Activated CD8-positive, alpha-beta memory T cell treated with anti-CD3 and anti-CD28 coated beads for 36 hours (primary cell): Measurements from ENCODE around the gene THAP10. TPM values are rescaled to one million over a fixed set of nuclear protein-coding genes. Genes with fewer than 3 reads are reported as not detected.
"Not testable (repeated sequence)": the region's sequence is repeated elsewhere in the genome, so short reads cannot be mapped to it uniquely, and the experiment has no call there.

Source experiments
- CTCF ChIA-PET: fragments of 350-600 bp; sonication (Branson Sonifier 250); formaldehyde crosslinking; loops from one replicate; lab custom pipeline; 2021; ENCODE audit warnings: antibody characterized with exemption; lab: Charles Lee
- POLR2A ChIA-PET: fragments of 350-600 bp; sonication (Branson Sonifier 250); formaldehyde crosslinking; loops from one replicate; lab custom pipeline; 2021; ENCODE audit warnings: antibody characterized with exemption; lab: Charles Lee
- total RNA-seq, 2 experiments: library from RNA; stranded (reverse); gene quantifications; one replicate each; pipeline ENCODE4 v1.2.3, GENCODE V29; 2021

The THAP10 gene
- total RNA-seq, 2 experiments from 2014 or later = 0.27 to 0.36 TPM

DNA sequence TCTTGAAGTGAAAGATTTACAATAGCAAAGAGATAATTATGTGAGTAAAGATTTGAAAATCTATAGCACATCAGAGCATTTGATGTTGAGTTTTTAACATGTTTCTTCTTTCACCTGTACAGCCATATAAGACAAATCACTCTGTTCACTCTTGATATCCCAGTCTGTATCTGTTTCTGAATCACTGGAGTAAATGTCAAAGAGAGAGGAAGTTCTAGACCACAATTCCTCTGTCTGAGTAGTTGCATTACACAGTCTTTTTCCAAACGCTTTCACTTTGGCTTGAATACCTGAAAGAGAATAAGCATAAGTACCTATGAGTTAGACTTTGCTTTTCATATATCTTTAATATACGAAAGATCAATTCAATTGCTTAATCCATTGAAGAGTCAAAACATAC, 9.9 kb downstream of the THAP10 start:
- POLR2A ChIA-PET = no interaction called here
- CTCF ChIA-PET = no interaction called here

DNA sequence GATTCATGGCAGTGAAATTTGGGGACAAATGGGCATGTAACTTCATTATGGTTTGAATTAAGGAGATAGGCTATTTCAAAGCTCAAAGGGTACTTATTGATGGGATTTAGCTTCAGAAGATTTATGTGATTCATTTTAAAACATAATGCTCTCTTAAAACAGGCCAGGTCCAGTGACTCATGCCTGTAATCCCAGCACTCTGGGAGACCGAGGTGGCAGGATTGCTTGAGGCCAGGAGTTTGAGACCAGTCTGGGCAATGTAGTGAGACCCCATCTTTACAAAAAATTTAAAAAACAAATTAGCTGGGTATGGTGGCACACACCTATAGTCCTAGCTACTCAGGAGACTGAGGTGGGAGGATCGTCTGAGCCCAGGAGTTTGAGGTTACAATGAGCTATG, 11.5 kb downstream of the THAP10 start:
- ChIA-PET CTCF (no interaction called here), POLR2A (no interaction called here)

DNA sequence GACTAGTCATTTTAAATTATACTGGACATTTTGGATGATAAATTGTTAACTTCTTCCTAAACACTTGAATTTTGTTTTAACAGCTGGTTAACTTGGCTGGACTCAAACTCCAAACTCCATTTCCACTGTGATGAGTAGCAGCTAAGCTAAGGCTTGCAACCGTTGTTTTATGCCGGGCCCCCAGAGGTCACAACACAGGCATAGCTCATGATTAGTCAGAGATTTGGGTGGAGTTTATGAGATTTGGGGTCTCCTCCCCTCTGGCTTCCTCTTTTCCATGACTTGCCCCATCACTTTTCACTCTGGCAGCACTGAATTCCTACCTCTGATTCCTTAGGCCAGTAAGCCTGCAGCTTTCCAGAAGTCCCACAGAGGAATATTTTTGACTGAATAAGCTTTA, 12.8 kb downstream of the THAP10 start:
- CTCF ChIA-PET = no interaction called here

DNA sequence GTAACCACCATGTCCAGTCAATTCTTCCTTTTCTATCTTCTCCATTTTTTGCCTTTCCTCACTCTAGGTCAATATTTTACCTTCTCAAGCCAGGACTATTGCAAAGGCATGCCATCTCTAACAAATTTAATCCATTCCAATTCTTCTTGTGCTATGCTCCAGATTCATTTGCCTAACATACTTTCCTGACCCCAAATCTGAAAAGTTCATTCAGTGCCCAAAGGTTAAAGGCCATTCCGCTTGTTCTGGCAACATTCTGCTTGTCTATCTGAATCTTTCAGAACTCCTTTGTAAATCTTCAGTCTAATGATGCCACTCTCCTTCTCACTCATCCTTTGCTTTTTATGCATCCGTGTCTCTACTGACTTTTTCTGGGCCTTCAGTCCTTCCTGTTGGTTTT, 15.6 kb downstream of the THAP10 start:
- ChIA-PET POLR2A (no interaction called here), CTCF (no interaction called here)

More for the DNA sequence above, 12.8 kb downstream of the THAP10 start:
- POLR2A ChIA-PET = no interaction called here

DNA sequence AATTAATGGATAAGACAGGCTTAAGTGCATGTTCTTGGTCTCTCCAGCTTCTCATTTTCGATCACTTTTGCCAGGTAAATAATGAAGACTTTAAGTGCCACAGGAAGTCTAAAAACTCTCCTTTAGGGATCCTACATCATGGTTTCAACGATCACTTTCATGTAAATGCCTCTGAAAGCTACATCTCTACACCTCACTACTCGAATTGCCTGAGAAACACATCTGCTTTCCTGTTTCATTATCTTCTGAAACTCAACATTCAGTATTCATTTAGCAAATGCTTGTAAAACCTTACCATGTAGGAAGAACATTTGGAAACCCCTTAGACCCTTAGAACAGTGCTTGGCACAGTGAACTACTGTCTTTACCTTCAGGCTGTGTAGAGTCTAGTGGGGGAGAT, 16.2 kb downstream of the THAP10 start:
- ChIA-PET POLR2A (no interaction called here), CTCF (no interaction called here)

DNA sequence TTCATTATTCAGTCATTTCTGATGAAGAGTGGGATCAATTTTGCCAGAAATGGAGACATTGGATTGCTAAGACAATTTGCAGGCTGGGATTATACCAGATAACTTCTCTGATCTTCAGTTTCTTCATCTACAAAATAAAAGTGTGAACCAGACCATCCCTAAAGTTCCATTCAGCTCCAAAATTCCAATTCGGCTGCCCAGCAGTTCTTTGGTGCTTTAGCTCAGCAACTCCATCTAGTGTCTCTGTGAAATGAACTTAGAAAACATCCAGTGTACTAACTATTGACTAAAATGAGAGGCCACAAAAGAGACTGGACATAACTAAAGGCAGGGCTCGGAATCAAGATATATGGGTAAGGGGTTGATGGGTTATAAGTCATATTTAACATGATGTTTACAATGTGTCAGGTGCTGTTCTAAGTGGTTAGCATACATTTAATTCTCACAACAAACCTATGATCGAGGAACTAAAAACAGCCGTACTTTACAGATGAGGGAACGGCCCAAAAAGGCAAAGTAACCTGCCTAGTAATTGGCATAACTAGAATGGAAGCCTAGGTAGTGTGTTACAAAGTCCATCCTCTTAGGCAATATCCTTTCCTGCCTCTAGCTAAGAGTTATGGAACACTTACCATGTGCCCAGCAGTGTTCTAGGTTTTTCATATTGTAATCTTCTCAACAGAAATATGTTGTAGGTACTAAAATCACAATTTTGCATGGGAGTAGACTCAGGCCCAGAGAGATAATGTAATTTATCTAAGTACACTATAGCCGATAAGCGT, 17.0 kb downstream of the THAP10 start:
- CTCF ChIA-PET = no interaction called here
- POLR2A ChIA-PET = no interaction called here

DNA sequence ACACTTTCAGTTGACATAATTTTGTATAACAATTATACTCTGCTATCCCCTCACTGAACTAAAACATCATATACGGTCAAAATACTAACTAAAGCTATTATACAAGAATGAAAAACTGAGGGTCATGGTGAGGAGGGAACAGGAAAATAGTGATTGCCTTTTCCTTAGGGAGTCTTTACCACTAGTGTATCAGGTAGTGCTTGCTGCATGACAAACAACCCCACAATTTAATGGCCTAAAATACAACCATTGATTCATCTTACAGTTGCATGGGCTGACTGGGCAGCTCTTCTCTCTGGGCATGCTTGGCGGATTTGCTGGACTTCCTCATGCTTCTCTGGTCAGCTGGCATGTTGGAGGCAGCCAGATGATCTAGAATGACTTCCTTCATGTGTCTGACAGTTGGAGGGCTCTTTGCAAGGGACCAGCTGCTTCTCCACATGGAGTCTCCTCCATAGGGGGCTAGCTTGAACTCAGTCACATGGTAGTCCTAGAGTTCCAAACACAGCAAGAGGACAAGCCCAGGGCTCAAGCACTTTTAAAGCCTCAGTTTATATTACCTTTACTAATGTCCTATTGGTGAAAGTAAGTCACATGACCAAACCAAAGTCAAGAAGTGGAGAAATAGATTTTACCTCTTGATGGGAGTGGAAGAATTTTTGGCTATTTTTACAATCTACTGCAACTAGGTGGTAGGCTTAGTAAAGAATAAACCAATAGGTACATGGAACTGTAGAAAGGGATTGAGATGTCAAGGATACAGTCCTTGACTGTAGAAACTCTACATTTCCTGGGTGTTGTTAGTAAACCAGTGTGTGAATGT, 18.8 kb downstream of the THAP10 start:
- CTCF ChIA-PET = no interaction called here
- POLR2A ChIA-PET = no interaction called here

DNA sequence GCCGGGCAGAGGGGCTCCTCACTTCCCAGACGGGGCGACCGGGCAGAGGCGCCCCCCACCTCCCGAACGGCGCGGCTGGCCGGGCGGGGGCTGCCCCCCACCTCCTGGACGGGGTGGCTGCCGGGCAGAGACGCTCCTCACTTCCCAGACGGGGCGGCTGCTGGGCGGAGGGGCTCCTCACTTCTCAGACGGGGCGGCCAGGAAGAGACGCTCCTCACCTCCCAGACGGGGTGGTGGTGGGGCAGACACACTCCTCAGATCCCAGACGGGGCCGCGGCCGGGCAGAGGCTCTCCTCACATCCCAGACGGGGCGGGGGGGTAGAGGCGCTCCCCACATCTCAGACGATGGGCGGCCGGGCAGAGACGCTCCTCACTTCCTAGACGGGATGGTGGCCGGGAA, 20.7 kb downstream of the THAP10 start:
- POLR2A ChIA-PET, CTCF ChIA-PET: not testable (repeated sequence)

DNA sequence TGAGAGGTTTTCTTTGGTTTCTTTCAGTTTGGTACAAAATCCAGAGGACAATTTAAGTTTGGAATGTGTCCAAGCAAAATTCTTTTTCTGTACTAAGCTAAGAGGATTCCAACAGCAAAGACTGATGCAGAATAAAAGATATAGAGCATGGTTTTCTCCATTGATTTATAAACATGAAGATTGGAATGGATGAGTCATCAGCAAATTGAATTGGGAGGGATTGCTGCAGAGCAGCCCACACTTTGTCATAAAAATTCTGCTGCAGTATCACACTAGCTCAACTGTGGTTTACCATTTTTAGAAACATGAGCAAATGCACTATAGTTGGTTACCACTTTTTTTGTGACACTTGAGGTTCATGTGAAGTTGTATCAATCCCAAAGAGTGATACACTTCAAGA, 22.2 kb downstream of the THAP10 start:
- ChIA-PET CTCF (no interaction called here), POLR2A (interaction anchor here (0.5 kb wide), 1 partner anchor 1006 kb away, joined by 12 read pairs; no protein-coding TSS in a partner anchor)

DNA sequence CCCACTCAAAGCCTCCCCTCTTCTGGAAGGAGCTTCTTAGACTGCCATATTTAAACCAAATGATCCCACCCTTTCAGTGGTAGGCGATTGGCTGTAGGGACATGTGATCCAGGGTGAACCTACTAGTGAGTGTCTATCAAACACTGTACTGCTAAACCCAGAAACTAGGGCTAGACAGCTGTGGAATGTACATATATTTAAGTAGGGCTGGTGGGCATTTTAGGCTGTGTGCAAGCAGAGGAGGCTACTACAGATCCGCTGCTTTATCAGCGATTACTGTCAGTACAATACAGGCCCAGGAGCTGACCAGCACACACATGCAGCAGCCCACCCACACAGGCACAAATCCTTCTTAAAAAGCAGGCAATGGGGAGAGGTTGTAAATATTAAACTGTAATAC, 22.9 kb downstream of the THAP10 start:
- CTCF ChIA-PET = no interaction called here
- POLR2A ChIA-PET = no interaction called here

DNA sequence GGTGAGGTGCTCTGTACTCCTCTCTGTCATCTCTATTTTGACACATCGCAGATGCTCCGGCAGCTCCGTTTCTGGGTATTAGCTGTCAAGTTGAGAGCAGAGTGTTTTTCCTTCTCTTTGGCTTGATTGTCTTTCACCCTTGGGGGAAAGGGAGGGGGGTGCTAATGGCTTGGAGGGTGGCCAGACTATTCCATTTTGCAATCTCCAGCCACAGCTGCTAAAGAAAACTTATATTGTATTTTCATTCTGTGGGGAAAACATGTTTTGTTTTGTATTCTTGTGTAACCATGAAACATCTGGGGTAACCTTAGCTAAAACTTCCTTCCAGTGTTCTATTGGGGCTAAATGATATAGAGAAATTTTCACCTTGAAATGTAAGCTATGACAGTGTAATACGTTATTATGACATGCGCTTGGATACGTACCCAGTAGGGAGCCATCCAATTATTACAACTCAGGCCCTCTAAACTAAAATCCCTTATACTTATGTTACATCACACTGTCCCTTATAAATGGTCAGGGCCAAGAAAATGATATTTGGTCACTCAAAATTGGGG, 24.2 kb downstream of the THAP10 start:
- ChIA-PET CTCF (no interaction called here), POLR2A (no interaction called here)

DNA sequence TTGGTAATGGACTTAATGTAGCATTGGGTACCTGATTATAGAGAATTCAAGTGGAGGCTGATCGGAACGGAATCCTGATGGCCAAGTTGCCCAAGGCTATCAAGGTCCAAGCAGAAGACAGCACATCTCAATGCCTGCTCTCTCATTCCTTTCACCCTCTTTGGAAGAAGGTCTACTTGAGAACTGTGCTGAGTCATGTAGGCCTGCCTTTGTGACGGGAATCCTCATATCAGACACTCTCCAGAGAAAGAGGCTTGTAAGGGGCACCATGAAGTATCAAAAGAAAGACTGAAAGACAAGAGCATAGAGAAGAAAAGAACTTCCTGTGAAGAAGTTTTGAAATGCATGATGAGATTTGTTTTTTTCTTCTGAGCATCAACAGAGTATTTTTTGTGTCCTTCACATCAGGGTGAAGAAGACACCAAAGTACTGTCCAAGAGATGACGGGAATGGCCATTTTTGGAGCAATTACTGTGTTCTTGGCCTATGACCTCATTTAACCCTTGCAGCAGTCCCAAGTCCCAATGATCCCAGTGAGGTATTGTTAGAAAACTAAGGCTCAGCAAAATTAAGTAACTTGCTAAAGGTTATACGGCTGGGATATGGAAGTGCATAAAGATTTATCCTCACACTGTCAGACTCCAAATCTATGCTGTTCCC, 25.1 kb downstream of the THAP10 start:
- CTCF ChIA-PET = no interaction called here
- POLR2A ChIA-PET = no interaction called here

DNA sequence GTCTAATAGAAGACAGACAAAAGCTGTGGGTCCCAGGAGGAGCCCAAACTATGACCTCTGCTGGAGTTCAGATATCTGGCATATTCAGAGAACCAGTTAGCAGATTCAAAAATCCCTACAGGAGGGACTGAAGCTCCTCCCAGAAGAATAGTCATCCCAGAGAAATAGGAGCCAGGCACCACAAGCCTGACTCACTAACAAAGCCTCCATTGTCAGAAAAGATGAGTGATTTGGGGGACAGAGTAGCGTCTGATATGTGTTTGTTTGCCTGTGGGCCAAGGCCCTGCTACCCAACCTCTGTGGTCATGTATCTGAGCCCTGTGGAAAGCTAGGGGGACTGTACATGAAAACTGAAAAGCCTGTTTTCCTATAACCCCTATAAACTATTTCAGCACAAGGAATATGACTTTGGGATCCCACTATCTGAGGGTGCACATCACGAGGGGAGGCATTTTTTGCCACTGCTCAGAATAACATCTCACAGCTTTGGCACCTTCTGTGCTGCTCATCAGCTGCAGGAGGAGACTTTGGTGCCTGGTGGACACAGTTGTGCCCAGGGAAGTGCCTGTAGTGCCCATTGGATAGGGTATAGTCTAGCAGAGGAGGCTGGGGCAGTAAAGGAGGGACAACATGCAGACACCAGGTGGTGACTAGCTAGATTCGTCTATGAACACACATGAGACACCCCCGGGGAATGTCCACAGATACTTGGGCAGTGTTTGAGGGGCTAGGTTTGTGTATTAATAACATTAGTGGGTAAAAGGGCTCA, 28.6 kb downstream of the THAP10 start:
- POLR2A ChIA-PET = interaction anchor here (0.5 kb wide), 1 partner anchor 818 kb away, joined by 6 read pairs; no protein-coding TSS in a partner anchor
- CTCF ChIA-PET = no interaction called here

DNA sequence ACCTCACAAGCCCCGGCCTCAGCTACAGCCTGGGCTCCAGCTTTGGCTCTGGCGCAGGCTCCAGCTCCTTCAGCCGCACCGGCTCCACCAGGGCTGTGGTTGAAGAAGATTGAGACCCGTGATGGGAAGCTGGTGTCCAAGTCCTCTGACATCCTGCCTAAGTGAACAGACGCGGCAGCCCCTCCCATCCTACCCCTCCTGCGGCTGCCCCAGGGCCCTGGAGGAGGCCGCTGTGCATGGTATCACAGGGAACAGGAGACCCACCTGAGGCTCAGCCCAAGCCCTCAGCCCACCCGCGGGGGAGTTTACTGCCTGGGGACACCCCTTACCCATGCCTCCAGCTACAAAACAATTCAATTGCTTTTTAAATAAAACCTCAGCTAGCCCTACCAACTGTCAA, 32.2 kb downstream of the THAP10 start:
- CTCF ChIA-PET = no interaction called here
- POLR2A ChIA-PET = no interaction called here

DNA sequence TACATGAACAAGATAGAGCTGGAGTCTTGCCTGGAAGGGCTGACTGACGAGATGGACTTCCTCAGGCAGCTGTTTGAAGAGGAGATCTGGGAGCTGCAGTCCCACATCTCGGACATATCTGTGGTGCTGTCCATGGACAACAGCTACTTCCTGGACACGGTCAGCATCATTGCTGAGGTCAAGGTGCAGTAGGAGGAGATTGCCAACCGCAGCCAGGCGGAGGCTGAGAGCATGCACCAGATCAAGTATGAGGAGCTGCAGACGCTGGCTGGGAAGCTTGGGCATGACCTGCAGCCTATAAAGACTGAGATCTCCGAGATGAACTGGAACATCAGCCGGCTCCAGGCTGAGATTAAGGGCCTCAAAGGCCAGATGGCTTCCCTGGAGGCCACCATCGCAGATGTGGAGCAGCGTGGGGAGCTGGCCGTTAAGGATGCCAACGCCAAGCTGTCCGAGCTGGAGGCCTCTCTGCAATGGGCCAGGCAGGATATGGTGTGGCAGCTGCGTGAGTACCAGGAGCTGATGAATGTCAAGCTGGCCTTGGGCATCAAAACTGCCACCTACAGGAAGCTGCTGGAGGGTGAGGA, 32.8 kb downstream of the THAP10 start:
- CTCF ChIA-PET = no interaction called here
- POLR2A ChIA-PET = no interaction called here

DNA sequence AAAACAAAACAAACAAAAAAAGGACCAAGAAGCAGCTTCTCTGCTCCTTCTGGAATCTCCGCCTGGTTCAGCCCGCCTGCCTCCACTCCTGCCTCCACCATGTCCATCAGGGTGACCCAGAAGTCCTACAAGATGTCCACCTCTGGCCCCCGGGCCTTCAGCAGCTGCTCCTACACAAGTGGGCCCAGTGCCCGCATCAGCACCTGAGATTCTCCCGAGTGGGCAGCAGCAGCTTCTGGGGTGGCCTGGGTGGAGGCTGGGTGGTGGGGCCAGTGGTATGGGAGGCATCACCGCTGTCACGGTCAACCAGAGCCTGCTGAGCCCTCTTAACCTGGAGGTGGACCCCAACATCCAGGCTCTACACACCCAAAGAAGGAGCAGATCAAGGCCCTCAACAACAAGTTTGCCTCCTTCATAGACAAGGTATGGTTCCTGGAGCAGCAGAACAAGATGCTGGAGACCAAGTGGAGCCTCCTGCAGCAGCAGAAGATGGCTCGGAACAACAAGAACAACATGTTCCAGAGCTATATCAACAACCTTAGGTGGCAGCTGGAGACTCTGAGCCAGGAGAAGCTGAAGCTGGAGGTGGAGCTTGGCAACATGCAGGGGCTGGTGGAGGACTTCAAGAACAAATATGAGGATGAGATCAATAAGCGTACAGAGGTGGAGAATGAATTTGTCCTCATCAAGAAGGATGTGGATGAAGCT, 33.5 kb downstream of the THAP10 start:
- CTCF ChIA-PET, POLR2A ChIA-PET: not testable (repeated sequence)

DNA sequence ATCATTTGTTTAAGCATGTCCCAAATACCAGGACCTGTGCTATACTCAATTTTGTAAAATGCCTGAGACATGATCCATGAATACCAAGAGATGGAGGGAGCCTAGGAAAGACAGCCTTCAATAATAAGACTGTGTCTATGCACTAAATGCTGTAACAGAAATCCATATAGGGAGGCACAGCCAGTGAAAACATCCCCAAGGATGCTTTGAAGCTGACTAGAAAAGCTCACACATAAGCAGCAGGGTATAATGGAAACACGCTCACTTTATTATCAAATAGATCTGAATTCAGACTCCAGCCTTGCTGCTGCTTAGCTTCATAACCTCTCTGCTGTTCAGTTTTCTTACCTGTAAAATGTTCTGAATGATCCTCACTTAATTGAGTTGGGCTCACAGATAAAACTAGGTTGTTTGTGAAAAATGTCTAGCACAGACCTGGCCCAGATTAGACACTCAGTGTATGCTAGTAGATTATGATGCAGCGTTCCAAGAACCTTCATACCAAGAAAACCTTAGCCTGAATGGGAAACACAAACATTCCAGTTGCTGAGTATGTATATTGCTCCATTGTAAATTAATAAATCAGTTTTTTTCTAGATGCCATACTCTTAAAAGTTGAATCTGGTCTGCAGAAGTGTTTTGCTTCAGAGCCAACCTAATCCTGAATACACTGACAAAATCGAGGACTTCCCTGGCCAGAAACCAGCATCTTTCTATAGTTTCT, 34.5 kb downstream of the THAP10 start:
- ChIA-PET CTCF (no interaction called here), POLR2A (no interaction called here)
